Measurements from ENCODE around the gene DCAF4. TPM values are rescaled to one million over a fixed set of nuclear protein-coding genes. Genes with fewer than 3 reads are reported as not detected.

Gene DCAF4
- total and polyA plus RNA-seq, 2 of the 4 experiments (the other 2 are of a cell fraction): 28.8 to 29.4 TPM

DNA sequence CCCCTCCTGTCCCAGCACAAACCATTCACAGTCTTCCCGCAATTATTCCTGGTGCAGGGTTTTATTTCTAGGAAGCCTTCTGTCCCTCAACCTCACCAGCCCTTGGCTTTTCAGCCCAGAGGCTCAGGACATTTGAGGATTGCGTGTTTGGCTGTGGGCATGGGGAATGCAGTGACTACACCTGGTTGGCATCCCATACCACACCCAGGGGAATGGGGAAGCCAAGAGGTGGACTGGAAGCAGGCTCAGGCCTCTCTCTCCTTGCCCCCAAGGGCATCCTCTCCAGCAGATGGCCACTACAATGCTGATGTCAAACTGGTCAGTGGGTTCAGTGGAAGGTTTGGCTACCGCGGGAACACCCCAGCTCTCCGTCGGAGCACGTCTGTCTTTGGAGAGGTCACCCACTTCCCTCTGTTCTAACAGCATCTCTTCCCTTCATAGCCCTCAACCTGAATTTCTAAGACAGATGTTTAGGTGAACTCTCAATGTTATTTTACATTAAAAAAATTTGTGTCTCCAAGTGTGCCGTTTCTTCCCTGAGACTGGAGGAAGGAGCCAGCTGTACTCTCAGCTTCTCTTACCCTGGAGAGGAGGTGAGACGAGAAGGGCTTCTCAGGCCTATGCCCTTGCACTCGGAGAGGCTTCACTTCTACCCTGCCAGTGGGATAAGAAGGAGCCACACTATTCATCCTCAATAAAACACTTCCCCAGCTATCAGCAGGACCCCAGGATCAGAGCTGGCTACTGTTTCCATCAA, 35.5 kb downstream of the DCAF4 start:
- dilution Hi-C loops (cut with HindIII; ENCODE audit: low sequenced_read_pairs, unreplicated experiment): no loop called here
- Histone ChIP-seq H4K8ac (ENCODE audit: low read depth in 2 of 2, low read length in 2 of 2) (no peak overlapping the region), H3K14ac (replicated peaks; ENCODE audit: low read depth, low read length) (no peak overlapping the region), H4K20me1 (ENCODE audit: insufficient read depth, low read length) (peaks cover 3% of the 10 kb centered on the region; the same call in 1 of the 2 replicates), H3K4ac (ENCODE audit: low read depth, low read length) (no peak overlapping the region), H2BK15ac (ENCODE audit: low read depth, low read length) (no peak overlapping the region), H2BK5ac (ENCODE audit: low read depth, low read length, poor library complexity, severe bottlenecking) (no peak overlapping the region), H4K5ac (ENCODE audit: low read depth, low read length) (no peak overlapping the region), H3K79me1 (ENCODE audit: low read depth in 1 of 2, low read length in 2 of 2) (no peaks in the 10 kb centered on the region; a peak in 1 of 4 replicates), H3K27me3 (ENCODE audit: control insufficient read depth, insufficient read depth, low read length) (no peaks in the 10 kb centered on the region), H3K23ac (ENCODE audit: low read depth, low read length) (no peak overlapping the region), H3K4me1 (ENCODE audit: control insufficient read depth, insufficient read depth, low read length) (0 out of 2 replicates have a peak, but pooled peaks cover 5% of the 10 kb centered on the region), H3K27ac (ENCODE audit: insufficient read depth, low read length) (no peak overlapping the region), H3K9me1 (ENCODE audit: insufficient read depth, low read length) (peaks cover 21% of the 10 kb centered on the region), H3K9me3 (ENCODE audit: control insufficient read depth, insufficient read depth, low read length) (no peaks in the 10 kb centered on the region), H3K18ac (ENCODE audit: low read depth, low read length) (no peak overlapping the region), H3K9ac (ENCODE audit: low read depth, low read length) (no peak overlapping the region), H2BK120ac (ENCODE audit: low read depth, low read length) (no peak overlapping the region), H2BK20ac (ENCODE audit: low read depth, low read length) (no peak overlapping the region), H3K56ac (ENCODE audit: extremely low read depth, insufficient read depth, low read length) (no peak overlapping the region), H2AFZ (replicated peaks; ENCODE audit: low read length, poor library complexity) (peak overlapping the region; percentile 18), H3K4me3 (ENCODE audit: insufficient read depth, low read depth, low read length) (no peak overlapping the region), H3K4me2 (ENCODE audit: low read depth, low read length) (no peak overlapping the region), H3K36me3 (ENCODE audit: control insufficient read depth, insufficient read depth, low read length) (peaks cover 16% of the 10 kb centered on the region), H4K91ac (ENCODE audit: insufficient read depth, low read depth, low read length) (no peak overlapping the region), H2AK5ac (ENCODE audit: low read depth, low read length) (0 out of 2 replicates have a peak overlapping the region, but pooled peaks have one; percentile 4), H2AK9ac (replicated peaks; ENCODE audit: low read depth, low read length, poor library complexity) (no peak overlapping the region)
- DNase-seq (peak; percentile 16), ATAC-seq (ENCODE audit: low read depth) (no peak)
- intact Hi-C loops (cut with micrococcal nuclease): no loop called here
- in situ Hi-C loops (cut with MboI; ENCODE audit: low sequenced_read_pairs): no loop called here
- no CpG with 5 or more reads among the region's 10 CpGs for WGBS, 2 experiments (ENCODE audit: extremely low coverage in 2 of 2, insufficient read length in 1 of 2)
- POLR2A ChIA-PET (ENCODE audit: unreplicated experiment): no interaction called here
- no TSS peak for BruUV-seq (replicated peaks)
- CTCF ChIA-PET: interaction anchor here (1.7 to 1.8 kb wide), 2 partner anchors 13 to 448 kb away, joined by 6 read pairs; no protein-coding TSS in a partner anchor
- TF ChIP-seq, protein P1, sequence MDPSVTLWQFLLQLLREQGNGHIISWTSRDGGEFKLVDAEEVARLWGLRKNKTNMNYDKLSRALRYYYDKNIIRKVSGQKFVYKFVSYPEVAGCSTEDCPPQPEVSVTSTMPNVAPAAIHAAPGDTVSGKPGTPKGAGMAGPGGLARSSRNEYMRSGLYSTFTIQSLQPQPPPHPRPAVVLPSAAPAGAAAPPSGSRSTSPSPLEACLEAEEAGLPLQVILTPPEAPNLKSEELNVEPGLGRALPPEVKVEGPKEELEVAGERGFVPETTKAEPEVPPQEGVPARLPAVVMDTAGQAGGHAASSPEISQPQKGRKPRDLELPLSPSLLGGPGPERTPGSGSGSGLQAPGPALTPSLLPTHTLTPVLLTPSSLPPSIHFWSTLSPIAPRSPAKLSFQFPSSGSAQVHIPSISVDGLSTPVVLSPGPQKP (IDR thresholded peaks at IDR 0.05; ENCODE audit: borderline replicate concordance, low read depth, low read length): no peak
- TF ChIP-seq RCOR1 (IDR thresholded peaks at IDR 0.05; ENCODE audit: insufficient replicate concordance, low read length) (no peak), MAZ (IDR thresholded peaks at IDR 0.05; ENCODE audit: borderline replicate concordance, low read depth, low read length) (no peak), BHLHE40 (IDR thresholded peaks at IDR 0.05; ENCODE audit: low read depth, low read length) (no peak), NFE2L2 (IDR thresholded peaks at IDR 0.05; ENCODE audit: low read depth, low read length) (no peak), FOS (IDR thresholded peaks at IDR 0.05; ENCODE audit: low read depth, low read length) (no peak), POLR2A (IDR thresholded peaks at IDR 0.05; ENCODE audit: low read depth, low read length) (no peak), MXI1 (IDR thresholded peaks at IDR 0.05; ENCODE audit: borderline replicate concordance, low read depth, low read length) (no peak), RAD21 (IDR thresholded peaks at IDR 0.05; ENCODE audit: low read length) (no peak), MAFK (IDR thresholded peaks at IDR 0.05; ENCODE audit: low read depth, low read length) (no peak), CEBPB (IDR thresholded peaks at IDR 0.05; ENCODE audit: low read depth, low read length) (no peak), CHD1 (IDR thresholded peaks at IDR 0.05; ENCODE audit: low read depth, low read length) (no peak), RFX5 (IDR thresholded peaks at IDR 0.05; ENCODE audit: low read depth, low read length) (no peak)
- TF ChIP-seq, protein P2, sequence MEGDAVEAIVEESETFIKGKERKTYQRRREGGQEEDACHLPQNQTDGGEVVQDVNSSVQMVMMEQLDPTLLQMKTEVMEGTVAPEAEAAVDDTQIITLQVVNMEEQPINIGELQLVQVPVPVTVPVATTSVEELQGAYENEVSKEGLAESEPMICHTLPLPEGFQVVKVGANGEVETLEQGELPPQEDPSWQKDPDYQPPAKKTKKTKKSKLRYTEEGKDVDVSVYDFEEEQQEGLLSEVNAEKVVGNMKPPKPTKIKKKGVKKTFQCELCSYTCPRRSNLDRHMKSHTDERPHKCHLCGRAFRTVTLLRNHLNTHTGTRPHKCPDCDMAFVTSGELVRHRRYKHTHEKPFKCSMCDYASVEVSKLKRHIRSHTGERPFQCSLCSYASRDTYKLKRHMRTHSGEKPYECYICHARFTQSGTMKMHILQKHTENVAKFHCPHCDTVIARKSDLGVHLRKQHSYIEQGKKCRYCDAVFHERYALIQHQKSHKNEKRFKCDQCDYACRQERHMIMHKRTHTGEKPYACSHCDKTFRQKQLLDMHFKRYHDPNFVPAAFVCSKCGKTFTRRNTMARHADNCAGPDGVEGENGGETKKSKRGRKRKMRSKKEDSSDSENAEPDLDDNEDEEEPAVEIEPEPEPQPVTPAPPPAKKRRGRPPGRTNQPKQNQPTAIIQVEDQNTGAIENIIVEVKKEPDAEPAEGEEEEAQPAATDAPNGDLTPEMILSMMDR (conservative IDR thresholded peaks at IDR 0.05; ENCODE audit: low read depth, low read length): no peak
- TF ChIP-seq, protein P3, sequence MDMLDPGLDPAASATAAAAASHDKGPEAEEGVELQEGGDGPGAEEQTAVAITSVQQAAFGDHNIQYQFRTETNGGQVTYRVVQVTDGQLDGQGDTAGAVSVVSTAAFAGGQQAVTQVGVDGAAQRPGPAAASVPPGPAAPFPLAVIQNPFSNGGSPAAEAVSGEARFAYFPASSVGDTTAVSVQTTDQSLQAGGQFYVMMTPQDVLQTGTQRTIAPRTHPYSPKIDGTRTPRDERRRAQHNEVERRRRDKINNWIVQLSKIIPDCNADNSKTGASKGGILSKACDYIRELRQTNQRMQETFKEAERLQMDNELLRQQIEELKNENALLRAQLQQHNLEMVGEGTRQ (IDR thresholded peaks at IDR 0.05; ENCODE audit: low read depth, low read length): no peak

Measured in IMR-90 (cell line).